GM11168 (cell line): ENCODE measurements around the gene PSEN1.

Experiments
- in situ Hi-C: fragments of 300-500 bp; cut with MboI; formaldehyde crosslinking; loops from one replicate; pipeline ENCODE4 v1.12.0; 2022; ENCODE audit warnings: low sequenced_read_pairs; ENCODE audit not compliant: unreplicated experiment

PSEN1 gene

GRCh38 chr14:73211251-73212040 lies 75.1 kb downstream of the PSEN1 start:
- in situ Hi-C loops, result no loop called here

GRCh38 chr14:73216030-73216429 lies 79.7 kb downstream of the PSEN1 start:
- in situ Hi-C loops, result no loop called here

- in situ Hi-C loops, result no loop called here
Measured at GRCh38 chr14:73217411-73217810, 81.1 kb downstream of the PSEN1 start.

DNA sequence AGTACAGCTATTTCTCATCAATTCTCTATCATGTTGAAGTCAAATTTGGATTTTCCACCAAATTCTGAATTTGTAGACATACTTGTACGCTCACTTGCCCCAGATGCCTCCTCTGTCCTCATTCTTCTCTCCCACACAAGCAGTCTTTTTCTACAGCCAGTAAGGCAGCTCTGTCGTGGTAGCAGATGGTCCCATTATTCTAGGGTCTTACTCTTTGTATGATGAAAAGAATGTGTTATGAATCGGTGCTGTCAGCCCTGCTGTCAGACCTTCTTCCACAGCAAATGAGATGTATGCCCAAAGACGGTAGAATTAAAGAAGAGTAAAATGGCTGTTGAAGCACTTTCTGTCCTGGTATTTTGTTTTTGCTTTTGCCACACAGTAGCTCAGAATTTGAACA lies 83.8 kb downstream of the PSEN1 start:
- in situ Hi-C loops, result no loop called here

- in situ Hi-C loops, result no loop called here
Measured at GRCh38 chr14:73220634-73221033, 84.3 kb downstream of the PSEN1 start.

DNA sequence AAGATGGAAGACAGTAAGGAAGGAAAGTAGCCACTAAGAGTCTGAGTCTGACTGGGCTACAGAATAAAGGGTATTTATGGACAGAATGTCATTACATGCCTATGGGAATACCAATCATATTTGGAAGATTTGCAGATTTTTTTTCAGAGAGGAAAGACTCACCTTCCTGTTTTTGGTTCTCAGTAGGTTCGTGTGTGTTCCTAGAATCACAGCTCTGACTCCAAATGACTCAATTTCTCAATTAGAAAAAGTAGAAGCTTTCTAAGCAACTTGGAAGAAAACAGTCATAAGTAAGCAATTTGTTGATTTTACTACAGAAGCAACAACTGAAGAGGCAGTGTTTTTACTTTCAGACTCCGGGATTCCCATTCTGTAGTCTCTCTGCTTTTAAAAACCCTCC lies 85.6 kb downstream of the PSEN1 start:
- in situ Hi-C loops, result no loop called here

DNA sequence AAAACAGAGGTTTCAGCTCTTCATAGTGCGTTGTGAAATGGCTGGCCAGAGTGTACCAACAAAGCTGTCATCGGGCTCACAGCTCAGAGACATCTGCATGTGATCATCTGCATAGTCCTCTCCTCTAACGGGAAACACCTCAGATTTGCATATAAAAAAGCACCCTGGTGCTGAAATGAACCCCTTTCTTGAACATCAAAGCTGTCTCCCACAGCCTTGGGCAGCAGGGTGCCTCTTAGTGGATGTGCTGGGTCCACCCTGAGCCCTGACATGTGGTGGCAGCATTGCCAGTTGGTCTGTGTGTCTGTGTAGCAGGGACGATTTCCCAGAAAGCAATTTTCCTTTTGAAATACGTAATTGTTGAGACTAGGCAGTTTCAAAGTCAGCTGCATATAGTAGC lies 86.7 kb downstream of the PSEN1 start:
- in situ Hi-C loops, result no loop called here

GRCh38 chr14:73225496-73225895 lies 89.2 kb downstream of the PSEN1 start:
- in situ Hi-C loops, result no loop called here

GRCh38 chr14:73227812-73228781 lies 91.8 kb downstream of the PSEN1 start:
- in situ Hi-C loops, result no loop called here

DNA sequence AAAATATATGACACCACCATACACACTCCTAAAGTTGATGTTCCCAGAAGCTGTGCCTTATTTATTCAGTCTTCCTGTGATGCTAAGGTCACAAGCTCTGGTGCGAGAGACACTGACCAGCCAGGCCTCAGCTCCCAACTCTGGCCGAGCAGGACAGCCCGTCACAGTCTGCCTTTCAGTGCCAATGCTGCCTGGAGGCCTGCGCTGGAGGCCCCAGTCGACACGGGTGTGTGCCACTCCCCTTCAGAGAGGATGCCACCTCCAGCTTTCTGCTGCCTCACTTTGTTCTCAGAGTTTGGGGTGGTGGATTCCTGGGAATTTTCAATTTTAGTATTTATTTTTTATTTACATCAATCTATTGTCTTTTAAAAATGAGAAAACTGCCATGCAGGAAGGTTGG lies 93.7 kb downstream of the PSEN1 start:
- in situ Hi-C loops, result loop anchor here (5.0 kb wide), 1 partner anchor 33 kb away; no protein-coding TSS in a partner anchor

DNA sequence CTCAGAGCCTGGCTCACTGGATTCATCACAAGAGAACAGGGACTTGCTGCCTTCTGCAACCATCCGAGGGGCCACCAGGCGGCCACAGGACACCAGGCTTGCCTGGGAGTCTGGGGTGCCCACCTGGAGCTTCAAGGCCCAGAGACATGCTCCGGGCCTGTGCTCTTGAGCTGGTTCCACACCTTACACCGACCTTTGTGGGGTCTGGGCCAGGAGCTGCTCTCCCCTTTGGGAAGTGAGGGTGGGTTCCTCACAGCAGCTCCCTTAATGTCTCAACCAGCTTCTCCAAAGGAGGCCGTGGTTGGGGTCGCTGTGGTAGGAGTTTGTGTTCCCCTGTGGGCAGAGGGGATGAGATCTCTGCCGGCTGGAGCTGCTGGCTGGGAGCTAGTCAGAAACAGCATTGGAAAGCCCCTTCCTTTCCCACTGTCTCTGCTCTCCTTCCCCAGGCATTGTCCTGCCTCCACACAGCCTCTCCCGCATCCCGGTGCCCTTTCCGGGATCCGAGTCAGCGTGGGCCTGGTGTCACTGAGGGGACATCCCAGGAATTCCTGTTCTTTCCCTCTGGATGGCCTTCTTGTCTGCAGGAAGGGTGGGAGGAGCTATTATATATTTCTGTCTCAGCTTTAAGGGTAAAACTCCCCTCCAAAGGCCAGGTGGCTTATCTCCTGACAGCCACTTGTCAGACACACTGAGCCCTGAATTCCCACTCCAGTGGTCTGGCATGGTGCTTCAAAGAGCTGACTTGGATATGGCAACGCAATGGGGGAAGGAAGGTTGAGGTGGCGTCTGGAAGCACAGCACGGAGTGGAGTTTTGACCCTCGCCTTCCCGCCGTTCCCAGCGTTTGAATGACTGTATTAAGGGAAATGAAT lies 95.9 kb downstream of the PSEN1 start:
- in situ Hi-C loops, result loop anchor here (5.0 kb wide), 1 partner anchor 35 kb away; no protein-coding TSS in a partner anchor

DNA sequence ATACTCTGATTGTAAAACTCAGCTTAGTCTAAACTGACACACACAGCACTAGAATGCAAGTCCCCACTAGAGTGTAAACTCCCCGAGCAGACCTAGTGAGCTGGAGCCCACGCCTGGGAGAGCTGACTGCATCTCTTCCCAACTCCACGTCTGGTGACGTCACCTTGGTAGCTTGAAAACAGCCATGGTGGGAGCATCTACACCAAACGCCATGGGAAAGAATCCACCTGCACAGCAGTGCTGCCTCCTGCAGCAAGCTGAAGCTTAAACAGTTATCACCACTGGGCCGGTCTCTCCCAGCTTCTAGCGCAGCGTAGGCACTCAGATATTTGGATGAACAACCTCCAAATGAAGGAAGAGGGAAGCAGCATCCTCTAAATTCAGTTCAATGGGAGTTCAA lies 96.7 kb downstream of the PSEN1 start:
- in situ Hi-C loops, result loop anchor here (5.0 kb wide), 1 partner anchor 36 kb away; no protein-coding TSS in a partner anchor

GRCh38 chr14:73233564-73233963 lies 97.3 kb downstream of the PSEN1 start:
- in situ Hi-C loops, result loop anchor here (5.0 kb wide), 1 partner anchor 36 kb away; no protein-coding TSS in a partner anchor

- in situ Hi-C loops, result loop anchor here (5.0 kb wide), 1 partner anchor 37 kb away; no protein-coding TSS in a partner anchor
Measured at GRCh38 chr14:73234029-73234428, 97.7 kb downstream of the PSEN1 start.

- in situ Hi-C loops, result loop anchor here (5.0 kb wide), 1 partner anchor 37 kb away; no protein-coding TSS in a partner anchor
Measured at GRCh38 chr14:73234586-73235394, 98.5 kb downstream of the PSEN1 start.

GRCh38 chr14:73235531-73236155 lies 99.3 kb downstream of the PSEN1 start:
- in situ Hi-C loops, result no loop called here

DNA sequence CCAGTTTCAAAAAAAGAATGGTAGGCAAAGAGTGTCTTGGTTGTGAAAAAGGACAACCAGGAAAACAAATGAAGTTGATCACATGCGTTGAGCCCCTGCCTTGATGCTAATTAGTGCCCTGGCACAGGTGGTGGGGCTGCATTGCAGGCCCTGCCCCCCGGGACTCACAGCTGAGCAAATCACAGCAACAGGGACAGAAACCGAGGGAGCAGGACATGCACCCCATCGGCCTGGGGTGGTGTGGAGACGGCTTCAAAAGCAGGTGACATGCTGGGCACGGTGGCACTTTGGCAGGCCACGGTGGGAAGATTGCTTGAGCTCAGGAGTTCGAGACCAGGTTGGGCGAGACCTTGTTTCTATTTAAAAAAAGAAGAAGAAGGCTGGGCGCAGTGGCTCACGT lies 99.8 kb downstream of the PSEN1 start:
- in situ Hi-C loops, result no loop called here

- in situ Hi-C loops, result no loop called here
Measured at GRCh38 chr14:73236752-73237218, 100.5 kb downstream of the PSEN1 start.
